ENCODE data around the gene FIP1L1. TPM values are rescaled to one million over a fixed set of nuclear protein-coding genes. Genes with fewer than 3 reads are reported as not detected.
"Not testable (repeated sequence)": the region's sequence is repeated elsewhere in the genome, so short reads cannot be mapped to it uniquely, and the experiment has no call there.

FIP1L1 gene
- total RNA-seq, 4 donors from 2014 or later = 42.8 to 59.1 (median 49.6) TPM

DNA sequence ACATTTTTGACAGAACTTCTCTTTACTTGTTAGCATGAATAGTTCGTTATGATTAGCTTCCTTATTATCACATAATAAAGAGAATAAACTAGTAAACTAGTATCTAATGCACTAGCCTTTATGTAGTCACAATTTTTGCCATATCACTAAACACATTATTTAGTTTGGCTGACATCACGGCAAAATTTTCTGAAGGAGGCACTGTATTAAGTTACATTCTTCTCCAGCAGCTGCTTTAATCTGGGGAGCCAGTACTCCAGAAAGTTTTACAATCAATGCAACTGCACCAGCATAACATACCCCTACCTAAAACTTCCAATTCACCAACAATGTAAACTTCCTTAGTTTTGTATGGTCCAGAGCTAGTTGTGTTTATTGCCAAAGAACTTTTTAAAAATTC, 87.8 kb downstream of the FIP1L1 start:
- no peak overlapping the region for H3K4me3 ChIP-seq (ENCODE audit: low read depth, poor library complexity, severe bottlenecking)
- intact Hi-C loops (cut with DNase I; ENCODE audit: low total_unique reads) = no loop called here
- no peak for DNase-seq (ENCODE audit: low spot score in 2 of 2)
- TF ChIP-seq, protein P1, sequence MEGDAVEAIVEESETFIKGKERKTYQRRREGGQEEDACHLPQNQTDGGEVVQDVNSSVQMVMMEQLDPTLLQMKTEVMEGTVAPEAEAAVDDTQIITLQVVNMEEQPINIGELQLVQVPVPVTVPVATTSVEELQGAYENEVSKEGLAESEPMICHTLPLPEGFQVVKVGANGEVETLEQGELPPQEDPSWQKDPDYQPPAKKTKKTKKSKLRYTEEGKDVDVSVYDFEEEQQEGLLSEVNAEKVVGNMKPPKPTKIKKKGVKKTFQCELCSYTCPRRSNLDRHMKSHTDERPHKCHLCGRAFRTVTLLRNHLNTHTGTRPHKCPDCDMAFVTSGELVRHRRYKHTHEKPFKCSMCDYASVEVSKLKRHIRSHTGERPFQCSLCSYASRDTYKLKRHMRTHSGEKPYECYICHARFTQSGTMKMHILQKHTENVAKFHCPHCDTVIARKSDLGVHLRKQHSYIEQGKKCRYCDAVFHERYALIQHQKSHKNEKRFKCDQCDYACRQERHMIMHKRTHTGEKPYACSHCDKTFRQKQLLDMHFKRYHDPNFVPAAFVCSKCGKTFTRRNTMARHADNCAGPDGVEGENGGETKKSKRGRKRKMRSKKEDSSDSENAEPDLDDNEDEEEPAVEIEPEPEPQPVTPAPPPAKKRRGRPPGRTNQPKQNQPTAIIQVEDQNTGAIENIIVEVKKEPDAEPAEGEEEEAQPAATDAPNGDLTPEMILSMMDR (IDR thresholded peaks at IDR 0.05) = no peak
- TF ChIP-seq POLR2A (IDR thresholded peaks at IDR 0.05) = no peak
- WGBS, 2 donors = 88 to 93% methylated on average over 2 of the region's 2 CpGs

DNA sequence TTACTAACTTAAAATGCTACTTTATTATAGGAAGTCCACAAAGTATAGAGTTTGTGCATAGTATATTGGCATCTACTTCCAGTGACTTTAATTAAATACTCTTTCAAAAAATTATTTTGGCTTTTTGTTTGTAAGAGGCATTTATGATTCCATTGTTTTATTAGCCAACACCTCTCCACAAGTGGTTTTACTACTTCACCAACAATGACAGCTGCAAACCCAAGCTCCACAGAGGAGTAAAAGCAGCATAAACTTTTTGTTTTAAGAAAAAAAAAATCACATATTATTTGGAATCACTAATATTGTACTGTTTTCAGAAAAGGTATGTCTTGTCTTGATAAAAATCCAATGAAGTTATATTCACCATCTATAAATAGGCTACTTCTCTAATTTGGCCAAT, 88.5 kb downstream of the FIP1L1 start:
- H3K4me3 ChIP-seq (ENCODE audit: low read depth, poor library complexity, severe bottlenecking) = no peak overlapping the region
- no peak for TF ChIP-seq POLR2A (IDR thresholded peaks at IDR 0.05)
- TF ChIP-seq, protein P1 (IDR thresholded peaks at IDR 0.05) = no peak
- no peak for DNase-seq (ENCODE audit: low spot score in 2 of 2)
- intact Hi-C loops (cut with DNase I; ENCODE audit: low total_unique reads) = no loop called here

DNA sequence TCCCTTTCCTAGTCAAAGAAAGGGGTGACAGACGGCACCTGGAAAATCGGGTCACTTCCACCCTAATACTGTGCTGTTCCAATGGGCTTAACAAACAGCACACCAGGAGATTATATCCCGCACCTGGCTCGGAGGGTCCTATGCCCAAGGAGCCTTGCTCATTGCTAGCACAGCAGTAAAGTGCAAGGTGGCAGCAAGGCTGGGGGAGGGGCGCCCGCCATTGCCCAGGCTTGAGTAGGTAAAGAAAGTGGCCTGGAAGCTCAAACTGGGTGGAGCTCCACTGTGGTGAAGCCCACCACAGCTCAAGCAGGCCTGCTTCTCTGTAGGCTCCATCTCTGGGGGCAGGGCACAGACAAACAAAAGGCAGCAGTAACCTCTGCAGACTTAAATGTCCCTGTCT, 89.1 kb downstream of the FIP1L1 start:
- DNase-seq (ENCODE audit: low spot score in 2 of 2); intact Hi-C loops (cut with DNase I; ENCODE audit: low total_unique reads); H3K4me3 ChIP-seq (ENCODE audit: low read depth, poor library complexity, severe bottlenecking): not testable (repeated sequence)
- WGBS, 2 donors = 97% methylated on average over 6 of the region's 6 CpGs

DNA sequence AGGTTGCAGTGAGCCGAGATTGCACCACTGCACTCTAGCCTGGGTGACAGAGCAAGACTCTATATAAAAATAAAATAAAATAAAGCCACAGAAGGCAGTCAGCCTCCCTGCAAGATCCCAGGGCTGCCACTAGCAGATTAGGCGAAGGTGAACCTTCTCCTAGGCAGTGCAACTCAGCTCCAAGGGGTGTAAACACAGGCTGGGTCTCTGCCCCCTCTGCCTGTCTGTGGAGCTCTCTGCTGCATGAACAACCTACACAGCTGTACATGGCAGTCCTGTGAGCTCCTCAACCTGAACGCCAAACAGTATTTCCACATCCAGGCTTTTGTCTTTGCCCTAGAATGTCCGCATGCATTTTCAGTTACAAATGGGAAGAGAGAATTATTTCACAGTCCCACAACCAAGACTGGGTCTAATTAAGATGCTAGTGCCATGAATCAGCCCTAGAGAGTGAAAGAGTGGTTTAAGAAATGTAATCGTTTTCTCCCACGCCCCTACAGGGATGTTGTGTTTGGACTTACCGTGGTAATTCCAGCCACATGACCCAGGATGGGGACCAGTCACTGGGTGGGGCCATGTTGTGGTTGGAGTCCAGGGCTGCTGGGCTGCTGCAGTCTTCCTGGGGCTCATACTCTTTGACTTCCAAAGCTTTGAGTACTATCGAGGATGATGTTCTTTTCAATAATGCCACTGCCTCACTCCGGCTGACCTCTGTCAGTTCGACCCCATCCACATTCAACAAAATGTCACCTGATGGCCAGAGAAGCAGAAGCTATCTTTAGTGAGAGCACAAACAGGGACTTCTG, 99.0 kb downstream of the FIP1L1 start:
- H3K4me3 ChIP-seq (ENCODE audit: low read depth, poor library complexity, severe bottlenecking) = no peak overlapping the region
- WGBS, 2 donors = 56 to 60% methylated on average over 10 of the region's 10 CpGs
- TF ChIP-seq POLR2A (IDR thresholded peaks at IDR 0.05) = no peak
- TF ChIP-seq, protein P1 (IDR thresholded peaks at IDR 0.05) = no peak
- peak in 1 of 2 donors; percentile 53 for DNase-seq (ENCODE audit: low spot score in 2 of 2)
- intact Hi-C loops (cut with DNase I; ENCODE audit: low total_unique reads) = no loop called here

DNA sequence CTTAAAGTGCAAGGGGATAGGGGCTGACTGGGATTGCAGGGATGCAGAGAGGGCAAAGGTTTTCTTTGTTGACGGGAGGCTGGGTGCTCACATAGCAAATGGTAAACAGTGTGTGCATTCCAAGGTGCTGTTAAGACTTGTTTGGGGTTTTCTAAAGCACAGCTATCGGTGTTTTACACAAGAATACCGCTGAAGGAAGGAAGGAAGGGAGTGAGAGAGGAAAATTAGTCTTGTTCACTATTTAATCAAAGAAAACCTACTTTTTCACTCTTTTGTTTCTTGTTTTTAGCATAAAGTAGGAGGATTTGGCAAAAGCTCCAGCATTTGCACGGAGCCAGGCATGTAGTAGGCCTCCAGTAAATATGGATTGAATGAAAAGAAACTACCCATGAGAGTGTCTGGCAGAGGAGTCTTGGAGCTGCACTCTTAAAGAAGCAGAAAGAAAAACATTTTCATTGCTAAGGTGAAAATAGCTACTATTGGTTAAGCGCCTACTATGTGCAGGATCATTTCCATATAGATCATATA, 99.7 kb downstream of the FIP1L1 start:
- intact Hi-C loops (cut with DNase I; ENCODE audit: low total_unique reads) = no loop called here
- no peak overlapping the region for H3K4me3 ChIP-seq (ENCODE audit: low read depth, poor library complexity, severe bottlenecking)
- 42 to 45% methylated on average over 5 of the region's 5 CpGs for WGBS, 2 donors
- DNase-seq (ENCODE audit: low spot score in 2 of 2) = no peak
- no peak for TF ChIP-seq POLR2A (IDR thresholded peaks at IDR 0.05)
- TF ChIP-seq, protein P1 (IDR thresholded peaks at IDR 0.05) = no peak

DNA sequence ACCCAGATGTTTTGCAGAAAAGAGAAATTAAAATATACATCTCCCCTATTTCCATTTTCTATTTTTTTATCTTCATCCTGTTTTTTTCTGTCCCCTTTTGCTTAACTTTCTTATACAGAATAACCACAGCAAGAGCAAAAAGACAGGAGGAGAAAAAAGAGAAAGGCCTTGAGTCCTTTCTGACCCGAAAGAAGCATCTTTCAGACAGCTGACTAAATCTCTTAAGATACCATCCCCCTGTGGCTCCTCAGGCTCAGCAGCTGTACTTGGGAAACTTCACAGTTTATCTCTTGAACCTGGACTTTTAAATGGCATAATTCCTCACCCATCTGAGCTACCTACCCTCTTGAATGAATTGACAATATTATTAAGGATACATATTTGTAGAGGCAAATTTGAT, 100.2 kb downstream of the FIP1L1 start:
- no peak for TF ChIP-seq POLR2A (IDR thresholded peaks at IDR 0.05)
- TF ChIP-seq, protein P1 (IDR thresholded peaks at IDR 0.05) = no peak
- intact Hi-C loops (cut with DNase I; ENCODE audit: low total_unique reads) = no loop called here
- H3K4me3 ChIP-seq (ENCODE audit: low read depth, poor library complexity, severe bottlenecking) = no peak overlapping the region
- WGBS, 2 donors = 81 to 85% methylated on average over 1 of the region's 1 CpG
- no peak for DNase-seq (ENCODE audit: low spot score in 2 of 2)
